OCI-LY7 (cell line): ENCODE results near the gene TJAP1. TPM values are rescaled to one million over a fixed set of nuclear protein-coding genes. Genes with fewer than 3 reads are reported as not detected.

Experiments
- BruUV-seq: library from RNA; stranded (reverse); fragments of 400-500 nt; replicated peaks from 2 replicates; lab custom pipeline; 2021; lab: Mats Ljungman, UMichigan
- CTCF ChIA-PET: fragments of 300-600 bp; sonication (Branson Sonifier 250); formaldehyde crosslinking; loops from one replicate; lab custom pipeline; 2022; ENCODE audit warnings: antibody characterized with exemption; ENCODE audit not compliant: unreplicated experiment; lab: Charles Lee
- POLR2A ChIA-PET: fragments of 300-600 bp; sonication (Branson Sonifier 250); formaldehyde crosslinking; loops from one replicate; lab custom pipeline; 2022; ENCODE audit warnings: antibody characterized with exemption; lab: Charles Lee
- DNase-seq: peaks from one replicate; pipeline ENCODE4 v3.0.0-alpha.2; 2015; ENCODE audit warnings: low spot score
- H2AFZ ChIP-seq: fragments of 200-600 bp; sonication (generic), shearing (Covaris generic); 2 replicates; pipeline ENCODE4 v1.6.1; 2014; ENCODE audit warnings: mild to moderate bottlenecking, antibody characterized with exemption, low read length, moderate library complexity
- H3K27ac ChIP-seq: fragments of 200-600 bp; sonication (generic); 2 replicates; pipeline ENCODE4 v1.5.1; 2014; ENCODE audit warnings: mixed run types, low read depth, mild to moderate bottlenecking, moderate library complexity, low read length, inconsistent platforms; ENCODE audit not compliant: poor library complexity, severe bottlenecking
- H3K36me3 ChIP-seq: fragments of 200-600 bp; sonication (generic); 2 replicates; pipeline ENCODE4 v1.6.1; 2014; ENCODE audit warnings: mild to moderate bottlenecking, antibody characterized with exemption, low read length, moderate library complexity, mixed read lengths; ENCODE audit not compliant: insufficient read depth
- H3K4me1 ChIP-seq: fragments of 200-600 bp; sonication (generic); 2 replicates; pipeline ENCODE4 v1.5.1; 2014; ENCODE audit warnings: mild to moderate bottlenecking, low read length; ENCODE audit not compliant: insufficient read depth, poor library complexity, severe bottlenecking
- H3K4me2 ChIP-seq: fragments of 200-600 bp; sonication (generic); 2 replicates; pipeline ENCODE4 v1.6.1; 2014; ENCODE audit warnings: mild to moderate bottlenecking, low read length
- H3K4me3 ChIP-seq: fragments of 200-600 bp; sonication (generic); 2 replicates; pipeline ENCODE4 v1.5.1; 2014; ENCODE audit warnings: mild to moderate bottlenecking, low read depth, low read length; ENCODE audit not compliant: poor library complexity, severe bottlenecking
- H3K79me2 ChIP-seq: fragments of 200-600 bp; sonication (generic); 2 replicates; pipeline ENCODE4 v1.6.1; 2016; ENCODE audit warnings: low read depth, mild to moderate bottlenecking, low read length, moderate library complexity, mixed read lengths; ENCODE audit not compliant: insufficient read depth
- H3K9me2 ChIP-seq: fragments of 200-600 bp; sonication (generic); 2 replicates; pipeline ENCODE4 v1.6.1; 2016; ENCODE audit warnings: mild to moderate bottlenecking, low read length, mixed read lengths; ENCODE audit not compliant: insufficient read depth
- H3K9me3 ChIP-seq: fragments of 200-600 bp; sonication (generic); 2 replicates; pipeline ENCODE4 v1.6.1; 2014; ENCODE audit warnings: mild to moderate bottlenecking, mixed run types, low read length, mixed read lengths
- H4K20me1 ChIP-seq: fragments of 200-600 bp; sonication (generic); 2 replicates; pipeline ENCODE4 v1.6.1; 2014; ENCODE audit warnings: mild to moderate bottlenecking, antibody characterized with exemption, low read length, moderate library complexity, mixed read lengths; ENCODE audit not compliant: insufficient read depth
- EZH2phosphoT487 ChIP-seq: fragments of 200-600 bp; sonication (generic); IDR thresholded peaks from 2 replicates; pipeline ENCODE4 v1.6.1; 2018; ENCODE audit warnings: low read depth, borderline replicate concordance, mild to moderate bottlenecking, mixed run types, antibody characterized with exemption, low read length, moderate library complexity, mixed read lengths
- intact Hi-C: fragments of 100-400 bp; cut with micrococcal nuclease; formaldehyde crosslinking; loops from one replicate; pipeline ENCODE4 v1.10.0; 2022; ENCODE audit not compliant: unreplicated experiment
- total RNA-seq, 2 experiments: library from RNA; depleted of rRNA in 1 of 2; stranded (reverse); fragments of >200 nt in 1 of 2; shearing (Covaris generic) in 1 of 2; gene quantifications; 2 replicates each; pipeline ENCODE4 v1.2.3, GENCODE V29; 2014 to 2022
- TF ChIP-seq, protein P1 (sequence below): fragments of 200-600 bp; sonication (generic); conservative IDR thresholded peaks from 2 replicates; pipeline ENCODE4 v1.5.1; 2014; ENCODE audit warnings: mild to moderate bottlenecking, antibody characterized with exemption, low read length, moderate library complexity, mixed read lengths

TJAP1 gene
- total RNA-seq, 2 experiments from 2014 or later: 16.7 to 34.4 TPM

DNA sequence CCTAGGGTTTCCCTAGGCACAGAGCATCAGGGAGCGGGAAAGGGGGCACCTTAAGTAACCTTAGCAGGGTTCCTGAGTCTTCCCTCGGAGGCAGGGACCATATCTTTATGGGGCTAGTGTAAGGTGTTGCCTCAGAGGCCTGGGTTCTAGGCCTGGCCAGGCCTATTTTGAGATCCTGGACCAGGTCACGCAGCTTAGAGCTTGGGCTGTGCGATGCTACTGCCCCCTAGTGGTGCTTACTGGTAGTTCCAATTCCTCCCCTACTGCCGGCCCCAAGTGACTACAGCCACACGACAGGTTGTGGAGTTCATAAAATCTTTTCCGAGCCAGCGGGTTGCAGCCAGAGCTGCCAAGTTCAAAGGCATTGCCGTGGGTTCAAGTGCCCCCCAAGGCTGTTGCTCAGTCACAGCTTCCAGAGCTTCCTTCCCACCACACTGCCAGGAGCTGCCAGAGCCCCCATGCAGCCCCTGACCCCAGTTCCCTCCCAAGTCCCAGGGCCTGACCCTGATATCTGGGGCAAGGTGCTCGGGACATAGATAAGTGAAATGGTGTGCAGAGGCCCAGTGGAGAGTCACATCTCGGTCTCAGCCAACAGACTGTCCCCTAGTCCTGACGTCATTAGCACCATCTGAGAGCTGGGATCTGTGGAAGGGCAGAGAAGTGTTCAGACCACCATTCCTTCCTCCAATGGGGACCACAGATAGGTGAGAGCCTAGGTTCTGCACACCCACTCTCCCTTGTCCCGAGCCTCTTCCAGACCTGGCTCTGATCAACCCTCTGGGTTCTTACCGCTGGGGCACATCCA, 29.5 kb downstream of the TJAP1 start:
- H3K27ac ChIP-seq: no peak overlapping the region
- DNase-seq: peak; percentile 82
- H3K9me3 ChIP-seq: no peaks in the 10 kb centered on the region
- intact Hi-C loops: loop anchor here (1.0 to 10.0 kb wide), 2 partner anchors 244 to 432 kb away; partner anchors contain the start of gene PTK7
- no TSS peak for BruUV-seq
- H3K36me3 ChIP-seq: peaks cover 43% of the 10 kb centered on the region
- ChIA-PET POLR2A (interaction anchor here (1.0 to 1.2 kb wide), 3 partner anchors 15 to 260 kb away, joined by 3 to 5 read pairs (median 3); partner anchors contain the start of gene TJAP1), CTCF (interaction anchor here (0.6 to 1.4 kb wide), 4 partner anchors 9 to 27 kb away, joined by 3 to 4 read pairs (median 4); partner anchors contain the start of gene POLR1C)
- no peak overlapping the region for H3K4me3 ChIP-seq
- no peaks in the 10 kb centered on the region for H3K4me1 ChIP-seq
- H3K4me2 ChIP-seq: no peak overlapping the region
- no peaks in the 10 kb centered on the region for H3K9me2 ChIP-seq
- no peaks in the 10 kb centered on the region for H3K79me2 ChIP-seq
- H4K20me1 ChIP-seq: no peaks in the 10 kb centered on the region
- no peak for TF ChIP-seq EZH2phosphoT487
- TF ChIP-seq, protein P1, sequence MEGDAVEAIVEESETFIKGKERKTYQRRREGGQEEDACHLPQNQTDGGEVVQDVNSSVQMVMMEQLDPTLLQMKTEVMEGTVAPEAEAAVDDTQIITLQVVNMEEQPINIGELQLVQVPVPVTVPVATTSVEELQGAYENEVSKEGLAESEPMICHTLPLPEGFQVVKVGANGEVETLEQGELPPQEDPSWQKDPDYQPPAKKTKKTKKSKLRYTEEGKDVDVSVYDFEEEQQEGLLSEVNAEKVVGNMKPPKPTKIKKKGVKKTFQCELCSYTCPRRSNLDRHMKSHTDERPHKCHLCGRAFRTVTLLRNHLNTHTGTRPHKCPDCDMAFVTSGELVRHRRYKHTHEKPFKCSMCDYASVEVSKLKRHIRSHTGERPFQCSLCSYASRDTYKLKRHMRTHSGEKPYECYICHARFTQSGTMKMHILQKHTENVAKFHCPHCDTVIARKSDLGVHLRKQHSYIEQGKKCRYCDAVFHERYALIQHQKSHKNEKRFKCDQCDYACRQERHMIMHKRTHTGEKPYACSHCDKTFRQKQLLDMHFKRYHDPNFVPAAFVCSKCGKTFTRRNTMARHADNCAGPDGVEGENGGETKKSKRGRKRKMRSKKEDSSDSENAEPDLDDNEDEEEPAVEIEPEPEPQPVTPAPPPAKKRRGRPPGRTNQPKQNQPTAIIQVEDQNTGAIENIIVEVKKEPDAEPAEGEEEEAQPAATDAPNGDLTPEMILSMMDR: peak; percentile 94
- H2AFZ ChIP-seq: no peak overlapping the region

DNA sequence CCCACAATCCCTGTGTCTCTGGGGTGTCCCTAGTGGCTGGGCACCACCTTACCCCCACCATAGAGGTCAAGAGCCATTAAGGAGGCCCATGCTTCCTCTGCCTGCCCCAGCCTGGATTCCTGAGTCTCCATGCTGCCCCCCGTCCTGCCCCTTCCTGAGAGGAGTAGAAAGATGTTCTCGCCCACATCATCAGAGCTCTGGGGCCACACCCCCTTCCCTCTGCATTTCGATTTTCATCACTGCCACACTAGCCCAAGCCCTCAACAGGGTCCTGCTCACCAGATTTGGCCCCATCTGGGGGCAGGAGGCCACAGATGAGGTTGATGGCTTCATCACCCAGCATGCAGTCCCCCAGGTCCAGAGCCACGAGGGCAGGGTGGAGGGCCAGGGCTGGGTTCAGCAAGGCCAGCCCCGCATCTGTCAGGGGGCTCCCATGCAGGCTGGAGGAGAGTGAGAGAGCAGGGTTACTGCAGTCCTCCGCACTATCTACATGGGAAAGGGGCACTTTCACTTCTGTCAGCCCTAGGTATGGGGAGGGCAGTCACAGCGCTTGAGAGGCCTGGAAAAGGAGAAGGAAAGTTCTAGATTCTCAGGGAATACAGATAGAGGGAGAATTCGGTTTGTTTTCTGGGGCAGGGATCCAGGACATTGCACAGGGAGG, 31.2 kb downstream of the TJAP1 start:
- no peak overlapping the region for H2AFZ ChIP-seq
- DNase-seq: no peak
- no TSS peak for BruUV-seq
- no peaks in the 10 kb centered on the region for H3K9me2 ChIP-seq
- no peak overlapping the region for H3K4me2 ChIP-seq
- no peaks in the 10 kb centered on the region for H3K4me1 ChIP-seq
- H3K79me2 ChIP-seq: no peaks in the 10 kb centered on the region
- H3K36me3 ChIP-seq: peaks cover 47% of the 10 kb centered on the region
- ChIA-PET POLR2A (interaction anchor here (0.7 kb wide), 1 partner anchor 112 kb away, joined by 3 read pairs; no protein-coding TSS in a partner anchor), CTCF (interaction anchor here (0.6 kb wide), 1 partner anchor 253 kb away, joined by 3 read pairs; no protein-coding TSS in a partner anchor)
- no peak overlapping the region for H3K4me3 ChIP-seq
- no peaks in the 10 kb centered on the region for H3K9me3 ChIP-seq
- H3K27ac ChIP-seq: no peak overlapping the region
- no peaks in the 10 kb centered on the region for H4K20me1 ChIP-seq
- intact Hi-C loops: loop anchor here (10.0 kb wide), 1 partner anchor 434 kb away; the partner anchor contains the start of gene PTK7
- TF ChIP-seq, protein P1: no peak
- TF ChIP-seq EZH2phosphoT487: no peak
